ENCODE data around the gene MLF2.

Gene MLF2

GRCh38 chr12:6782850-6783566 lies 30.1 kb upstream of the MLF2 start:
- no peak for TF ChIP-seq RAD21 (IDR thresholded peaks at IDR 0.05; ENCODE audit: low read depth)
- no peak for TF ChIP-seq EP300 (IDR thresholded peaks at IDR 0.05; ENCODE audit: borderline replicate concordance)
- no peak for TF ChIP-seq TAF1 (IDR thresholded peaks at IDR 0.05; ENCODE audit: low read depth)
- TF ChIP-seq MAX (IDR thresholded peaks at IDR 0.05): no peak
- no peak for TF ChIP-seq NFIC (IDR thresholded peaks at IDR 0.05)
- no peak for TF ChIP-seq TEAD4 (IDR thresholded peaks at IDR 0.05)
- no peak for TF ChIP-seq ZBTB7A (IDR thresholded peaks at IDR 0.05; ENCODE audit: low read depth)
- no peak for TF ChIP-seq YY1 (IDR thresholded peaks at IDR 0.05; ENCODE audit: low read depth)
- TF ChIP-seq CEBPB (IDR thresholded peaks at IDR 0.05): no peak
- no peak for TF ChIP-seq USF1 (IDR thresholded peaks at IDR 0.05)

- TF ChIP-seq FOXM1 (IDR thresholded peaks at IDR 0.05; ENCODE audit: borderline replicate concordance, low read depth) (no peak), EP300 (IDR thresholded peaks at IDR 0.05; ENCODE audit: borderline replicate concordance) (no peak), ZBTB7A (IDR thresholded peaks at IDR 0.05; ENCODE audit: low read depth) (no peak), YY1 (IDR thresholded peaks at IDR 0.05; ENCODE audit: low read depth) (no peak)
Observed at GRCh38 chr12:6782119-6782518, 29.2 kb upstream of the MLF2 start.

GRCh38 chr12:6780573-6780972 lies 27.6 kb upstream of the MLF2 start:
- TF ChIP-seq EP300 (IDR thresholded peaks at IDR 0.05; ENCODE audit: borderline replicate concordance) (no peak), NFIC (IDR thresholded peaks at IDR 0.05) (no peak), RAD21 (IDR thresholded peaks at IDR 0.05; ENCODE audit: low read depth) (no peak), REST (IDR thresholded peaks at IDR 0.05; ENCODE audit: low read depth) (no peak), CEBPB (IDR thresholded peaks at IDR 0.05) (no peak), YY1 (IDR thresholded peaks at IDR 0.05; ENCODE audit: low read depth) (no peak), MAX (IDR thresholded peaks at IDR 0.05) (no peak), TCF12 (IDR thresholded peaks at IDR 0.05; ENCODE audit: low read depth) (no peak), EGR1 (IDR thresholded peaks at IDR 0.05) (no peak)

GRCh38 chr12:6779708-6780432 lies 26.9 kb upstream of the MLF2 start:
- no peak for TF ChIP-seq CREB1 (IDR thresholded peaks at IDR 0.05; ENCODE audit: low read depth)
- no peak for TF ChIP-seq ZBTB7A (IDR thresholded peaks at IDR 0.05; ENCODE audit: low read depth)
- no peak for TF ChIP-seq EP300 (IDR thresholded peaks at IDR 0.05; ENCODE audit: borderline replicate concordance)
- TF ChIP-seq USF1 (IDR thresholded peaks at IDR 0.05): no peak
- TF ChIP-seq TAF1 (IDR thresholded peaks at IDR 0.05; ENCODE audit: low read depth): no peak
- TF ChIP-seq MAX (IDR thresholded peaks at IDR 0.05): no peak
- TF ChIP-seq TCF12 (IDR thresholded peaks at IDR 0.05; ENCODE audit: low read depth): no peak
- TF ChIP-seq EGR1 (IDR thresholded peaks at IDR 0.05): no peak
- TF ChIP-seq CEBPB (IDR thresholded peaks at IDR 0.05): no peak
- TF ChIP-seq YY1 (IDR thresholded peaks at IDR 0.05; ENCODE audit: low read depth): no peak
- no peak for TF ChIP-seq FOXM1 (IDR thresholded peaks at IDR 0.05; ENCODE audit: borderline replicate concordance, low read depth)
- no peak for TF ChIP-seq TEAD4 (IDR thresholded peaks at IDR 0.05)
- TF ChIP-seq RAD21 (IDR thresholded peaks at IDR 0.05; ENCODE audit: low read depth): no peak
- TF ChIP-seq NFIC (IDR thresholded peaks at IDR 0.05): no peak
- TF ChIP-seq REST (IDR thresholded peaks at IDR 0.05; ENCODE audit: low read depth): no peak
